BJ (cell line): ENCODE measurements around the gene GAB2. TPM values are rescaled to one million over a fixed set of nuclear protein-coding genes. Genes with fewer than 3 reads are reported as not detected.

Experiments used
- CTCF ChIA-PET: fragments of 350-600 bp; formaldehyde crosslinking; extraction: SDS; loops from one replicate; lab custom pipeline; 2021; ENCODE audit warnings: antibody characterized with exemption, inconsistent platforms; lab: Yijun Ruan, JAX
- POLR2A ChIA-PET: fragments of 300-600 bp; sonication (Branson Sonifier 250); formaldehyde crosslinking; extraction: SDS; loops from one replicate; lab custom pipeline; 2021; ENCODE audit warnings: antibody characterized with exemption; lab: Charles Lee
- DNase-seq: peaks from one replicate; pipeline ENCODE4 v3.0.0-alpha.2; 2011; ENCODE audit warnings: low read depth
- H3K27me3 ChIP-seq: 2 replicates; pipeline ENCODE4 v1.6.0; 2011; ENCODE audit warnings: low read length; ENCODE audit not compliant: control insufficient read depth, insufficient read depth
- H3K36me3 ChIP-seq: 2 replicates; pipeline ENCODE4 v1.5.1; 2011; ENCODE audit warnings: low read length; ENCODE audit not compliant: control insufficient read depth, insufficient read depth
- H3K4me3 ChIP-seq: 2 replicates; pipeline ENCODE4 v1.5.1; 2011; ENCODE audit warnings: low read depth, mild to moderate bottlenecking, control low read depth, low read length
- polyA plus RNA-seq: library from polyadenylated mRNA; depleted of rRNA; stranded (reverse); fragments of >200 nt; gene quantifications from 2 replicates; pipeline ENCODE4 v1.2.3, GENCODE V29; 2011
- TF ChIP-seq, protein P1 (sequence below): IDR thresholded peaks from 2 replicates; pipeline ENCODE4 v1.5.1; 2011; ENCODE audit warnings: low read depth, mild to moderate bottlenecking, control low read depth, inconsistent platforms, low read length, moderate library complexity; ENCODE audit not compliant: insufficient read depth

Gene GAB2
- polyA plus RNA-seq, 1 experiment, result 12.2 TPM

DNA sequence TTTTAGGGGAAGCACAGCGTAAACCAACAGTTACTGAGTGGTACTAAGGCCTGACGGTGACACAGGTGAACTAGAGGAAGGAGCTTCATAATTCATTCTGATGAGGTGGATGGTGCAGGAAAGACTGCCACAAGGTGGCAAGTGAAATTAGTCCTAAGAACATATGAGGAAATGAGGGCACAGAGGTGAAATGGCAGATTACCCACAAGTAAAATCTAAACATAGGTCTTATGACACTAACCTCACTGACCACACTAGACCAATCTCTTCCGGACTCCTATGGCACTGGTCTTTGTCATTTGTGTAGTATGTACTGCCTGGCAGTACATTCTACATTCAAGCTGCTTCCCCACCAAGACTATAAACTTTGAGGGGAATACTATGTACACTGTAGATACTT, 20.2 kb downstream of the GAB2 start:
- Histone ChIP-seq H3K27me3 (no peaks in the 10 kb centered on the region), H3K36me3 (no peaks in the 10 kb centered on the region), H3K4me3 (no peak overlapping the region)
- DNase-seq, result no peak
- TF ChIP-seq, protein P1, sequence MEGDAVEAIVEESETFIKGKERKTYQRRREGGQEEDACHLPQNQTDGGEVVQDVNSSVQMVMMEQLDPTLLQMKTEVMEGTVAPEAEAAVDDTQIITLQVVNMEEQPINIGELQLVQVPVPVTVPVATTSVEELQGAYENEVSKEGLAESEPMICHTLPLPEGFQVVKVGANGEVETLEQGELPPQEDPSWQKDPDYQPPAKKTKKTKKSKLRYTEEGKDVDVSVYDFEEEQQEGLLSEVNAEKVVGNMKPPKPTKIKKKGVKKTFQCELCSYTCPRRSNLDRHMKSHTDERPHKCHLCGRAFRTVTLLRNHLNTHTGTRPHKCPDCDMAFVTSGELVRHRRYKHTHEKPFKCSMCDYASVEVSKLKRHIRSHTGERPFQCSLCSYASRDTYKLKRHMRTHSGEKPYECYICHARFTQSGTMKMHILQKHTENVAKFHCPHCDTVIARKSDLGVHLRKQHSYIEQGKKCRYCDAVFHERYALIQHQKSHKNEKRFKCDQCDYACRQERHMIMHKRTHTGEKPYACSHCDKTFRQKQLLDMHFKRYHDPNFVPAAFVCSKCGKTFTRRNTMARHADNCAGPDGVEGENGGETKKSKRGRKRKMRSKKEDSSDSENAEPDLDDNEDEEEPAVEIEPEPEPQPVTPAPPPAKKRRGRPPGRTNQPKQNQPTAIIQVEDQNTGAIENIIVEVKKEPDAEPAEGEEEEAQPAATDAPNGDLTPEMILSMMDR, result no peak
- CTCF ChIA-PET, result interaction anchor here (1.3 kb wide), 1 partner anchor 16 kb away, joined by 4 read pairs; no protein-coding TSS in a partner anchor
- POLR2A ChIA-PET, result no interaction called here

DNA sequence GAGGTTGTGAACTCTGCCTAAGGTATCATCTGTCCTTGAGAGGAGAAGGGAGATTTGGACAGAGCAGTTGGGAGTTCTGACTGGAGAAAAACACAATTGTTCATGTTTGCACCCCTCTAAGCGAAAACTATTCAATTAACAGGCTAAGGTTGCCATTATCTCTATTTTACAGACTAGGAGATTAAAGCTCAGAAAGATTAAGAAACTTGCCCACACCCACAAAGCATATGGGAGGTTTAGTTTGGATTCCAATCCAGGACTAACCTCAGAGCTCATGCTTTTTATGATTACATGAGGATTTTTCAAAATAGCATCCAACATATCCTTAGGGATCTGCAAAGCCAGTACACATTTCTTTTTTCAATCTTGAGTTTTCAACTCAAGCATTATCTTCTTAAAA, 22.0 kb downstream of the GAB2 start:
- Histone ChIP-seq H3K4me3 (no peak overlapping the region), H3K27me3 (no peaks in the 10 kb centered on the region), H3K36me3 (no peaks in the 10 kb centered on the region)
- CTCF ChIA-PET, result no interaction called here
- DNase-seq, result no peak
- TF ChIP-seq, protein P1, result no peak
- POLR2A ChIA-PET, result no interaction called here

DNA sequence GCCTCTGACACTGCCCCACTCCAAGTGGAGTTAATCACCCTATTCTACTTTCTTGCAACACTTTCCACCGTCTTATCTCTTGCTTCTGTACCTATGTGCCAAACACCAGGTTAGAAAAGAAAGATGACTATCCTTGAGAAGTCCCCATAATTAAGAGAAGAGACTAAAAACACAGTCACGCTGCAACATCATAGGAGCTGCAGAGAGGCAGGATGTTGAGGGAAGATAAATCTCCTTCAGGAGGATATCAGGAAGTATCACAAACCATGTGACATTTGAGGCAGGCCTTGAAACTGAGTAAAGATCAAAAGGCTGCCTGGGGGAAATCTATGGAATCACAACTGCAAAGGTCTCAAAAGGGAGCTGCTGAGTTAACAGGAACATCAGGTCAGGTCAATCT, 24.8 kb downstream of the GAB2 start:
- no peaks in the 10 kb centered on the region for H3K27me3 ChIP-seq
- no peak for DNase-seq
- TF ChIP-seq, protein P1, result no peak
- ChIA-PET CTCF (no interaction called here), POLR2A (no interaction called here)
- no peak overlapping the region for H3K4me3 ChIP-seq
- no peaks in the 10 kb centered on the region for H3K36me3 ChIP-seq

DNA sequence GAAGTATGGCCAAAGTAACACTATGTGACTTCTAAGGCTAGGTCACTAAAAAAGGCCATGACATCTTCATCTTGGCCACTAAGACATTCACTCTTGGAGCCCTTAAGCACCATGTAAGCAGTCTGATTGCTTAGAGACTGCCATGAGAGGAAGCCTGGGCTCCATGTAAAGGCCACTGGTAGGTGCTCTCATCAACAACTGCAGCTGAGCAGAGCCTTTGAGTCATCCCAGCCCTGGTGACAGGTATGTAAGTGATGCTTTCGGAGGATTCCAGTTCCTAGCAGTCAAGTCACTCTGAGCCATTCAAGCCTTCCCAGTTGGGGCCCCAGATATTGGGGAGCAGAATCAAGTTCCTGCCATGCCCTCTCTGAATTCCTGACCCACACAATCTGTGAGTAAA, 26.2 kb downstream of the GAB2 start:
- no peaks in the 10 kb centered on the region for H3K36me3 ChIP-seq
- ChIA-PET CTCF (interaction anchor here (1.0 to 1.3 kb wide), 2 partner anchors 13 to 24 kb away, joined by 3 to 4 read pairs; no protein-coding TSS in a partner anchor), POLR2A (no interaction called here)
- no peak for DNase-seq
- H3K27me3 ChIP-seq, result no peaks in the 10 kb centered on the region
- no peak overlapping the region for H3K4me3 ChIP-seq
- TF ChIP-seq, protein P1, result no peak

DNA sequence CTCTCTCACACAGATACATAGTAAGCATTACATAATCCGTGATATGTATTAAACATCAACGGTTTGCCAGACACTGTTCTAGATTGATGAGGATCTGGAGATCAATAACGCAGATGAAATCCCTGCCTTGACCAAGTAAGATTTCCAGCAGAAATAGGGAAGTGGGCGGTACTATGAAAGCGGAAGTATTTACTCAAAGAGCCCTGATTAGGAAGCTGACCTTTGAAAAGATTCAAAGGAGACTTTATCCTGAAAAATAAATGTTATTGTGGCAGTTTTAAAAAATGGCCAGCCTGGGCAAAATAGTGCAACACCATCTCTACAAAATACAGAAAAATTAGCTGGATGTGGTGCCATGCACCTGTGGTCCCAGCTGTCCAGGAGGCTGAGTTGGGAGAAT, 26.8 kb downstream of the GAB2 start:
- Histone ChIP-seq H3K36me3 (no peaks in the 10 kb centered on the region), H3K27me3 (no peaks in the 10 kb centered on the region), H3K4me3 (no peak overlapping the region)
- CTCF ChIA-PET, result interaction anchor here (1.3 kb wide), 2 partner anchors 12 to 25 kb away, joined by 3 to 4 read pairs; no protein-coding TSS in a partner anchor
- POLR2A ChIA-PET, result no interaction called here
- no peak for DNase-seq
- TF ChIP-seq, protein P1, result no peak
